Neural progenitor cell (in vitro differentiated cells): Measurements from ENCODE around the gene FLRT2.

Experiments
- EZH2 ChIP-seq: fragments of 200-600 bp; sonication (generic); IDR thresholded peaks from 2 replicates; pipeline ENCODE4 v1.6.1; 2017; ENCODE audit warnings: antibody characterized with exemption, mild to moderate bottlenecking, moderate library complexity
- TF ChIP-seq, protein P1 (sequence below): fragments of 200-600 bp; sonication (generic); IDR thresholded peaks from 2 replicates; pipeline ENCODE4 v1.5.1; 2017; ENCODE audit warnings: antibody characterized with exemption, mild to moderate bottlenecking

GRCh38 chr14:85517114-85517688, 12.7 kb upstream of the FLRT2 start:
- TF ChIP-seq, protein P1, sequence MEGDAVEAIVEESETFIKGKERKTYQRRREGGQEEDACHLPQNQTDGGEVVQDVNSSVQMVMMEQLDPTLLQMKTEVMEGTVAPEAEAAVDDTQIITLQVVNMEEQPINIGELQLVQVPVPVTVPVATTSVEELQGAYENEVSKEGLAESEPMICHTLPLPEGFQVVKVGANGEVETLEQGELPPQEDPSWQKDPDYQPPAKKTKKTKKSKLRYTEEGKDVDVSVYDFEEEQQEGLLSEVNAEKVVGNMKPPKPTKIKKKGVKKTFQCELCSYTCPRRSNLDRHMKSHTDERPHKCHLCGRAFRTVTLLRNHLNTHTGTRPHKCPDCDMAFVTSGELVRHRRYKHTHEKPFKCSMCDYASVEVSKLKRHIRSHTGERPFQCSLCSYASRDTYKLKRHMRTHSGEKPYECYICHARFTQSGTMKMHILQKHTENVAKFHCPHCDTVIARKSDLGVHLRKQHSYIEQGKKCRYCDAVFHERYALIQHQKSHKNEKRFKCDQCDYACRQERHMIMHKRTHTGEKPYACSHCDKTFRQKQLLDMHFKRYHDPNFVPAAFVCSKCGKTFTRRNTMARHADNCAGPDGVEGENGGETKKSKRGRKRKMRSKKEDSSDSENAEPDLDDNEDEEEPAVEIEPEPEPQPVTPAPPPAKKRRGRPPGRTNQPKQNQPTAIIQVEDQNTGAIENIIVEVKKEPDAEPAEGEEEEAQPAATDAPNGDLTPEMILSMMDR, result no peak
- no peak for TF ChIP-seq EZH2
